GM19468 (cell line): ENCODE data around the gene TH.

Experiments
- ATAC-seq: cut with Tn5 transposase; IDR thresholded peaks from one replicate; pipeline ENCODE4 v1.9.1; 2021; ENCODE audit warnings: mild to moderate bottlenecking, moderate library complexity, moderate number of reproducible peaks; ENCODE audit not compliant: unreplicated experiment; ENCODE audit errors: extremely low read depth

The TH gene

DNA sequence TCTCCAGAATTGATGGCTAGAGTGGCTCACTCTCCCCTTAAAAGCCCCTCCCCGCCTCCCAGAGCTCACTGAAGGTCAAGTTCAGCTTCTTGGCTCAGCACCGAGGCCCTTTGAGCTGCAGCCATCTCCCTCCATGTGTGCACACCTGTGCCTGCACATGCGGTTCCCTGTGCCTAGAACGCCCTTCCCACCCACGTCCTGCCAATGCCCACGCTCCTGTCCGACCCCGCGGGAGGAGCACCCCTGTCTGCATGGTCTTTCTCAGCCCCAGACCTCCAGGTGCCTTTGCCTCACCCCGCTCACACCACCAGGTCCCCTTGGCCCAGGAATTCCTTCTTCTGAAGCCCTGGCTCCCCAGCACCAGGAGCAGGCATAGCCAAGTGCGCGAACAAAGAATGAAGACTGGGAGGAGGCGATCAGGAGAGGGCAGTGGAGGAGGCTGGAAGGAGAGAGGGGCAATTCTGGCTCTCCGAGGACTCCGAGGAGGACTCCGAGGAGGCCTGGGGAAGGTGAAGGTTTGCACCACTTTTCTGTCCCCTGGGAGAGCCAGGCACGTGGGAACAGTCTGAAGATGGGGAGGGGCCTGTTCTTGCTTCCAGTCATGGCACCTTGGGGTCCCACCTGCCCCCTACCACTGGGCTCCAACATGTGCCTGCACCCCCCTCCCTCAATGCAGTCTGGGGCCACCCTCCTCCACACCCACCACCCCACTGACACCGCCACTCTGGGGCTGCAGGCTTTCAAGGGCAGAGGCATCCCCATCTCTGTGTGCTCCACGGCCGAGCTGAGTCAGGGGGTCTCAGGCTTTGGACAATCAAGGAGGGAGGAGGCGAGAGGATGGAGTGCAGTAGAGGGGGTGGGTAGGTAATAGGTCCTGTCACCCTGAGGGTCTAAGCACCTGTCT is 50.1 kb downstream of the TH start:
- ATAC-seq: no peak

DNA sequence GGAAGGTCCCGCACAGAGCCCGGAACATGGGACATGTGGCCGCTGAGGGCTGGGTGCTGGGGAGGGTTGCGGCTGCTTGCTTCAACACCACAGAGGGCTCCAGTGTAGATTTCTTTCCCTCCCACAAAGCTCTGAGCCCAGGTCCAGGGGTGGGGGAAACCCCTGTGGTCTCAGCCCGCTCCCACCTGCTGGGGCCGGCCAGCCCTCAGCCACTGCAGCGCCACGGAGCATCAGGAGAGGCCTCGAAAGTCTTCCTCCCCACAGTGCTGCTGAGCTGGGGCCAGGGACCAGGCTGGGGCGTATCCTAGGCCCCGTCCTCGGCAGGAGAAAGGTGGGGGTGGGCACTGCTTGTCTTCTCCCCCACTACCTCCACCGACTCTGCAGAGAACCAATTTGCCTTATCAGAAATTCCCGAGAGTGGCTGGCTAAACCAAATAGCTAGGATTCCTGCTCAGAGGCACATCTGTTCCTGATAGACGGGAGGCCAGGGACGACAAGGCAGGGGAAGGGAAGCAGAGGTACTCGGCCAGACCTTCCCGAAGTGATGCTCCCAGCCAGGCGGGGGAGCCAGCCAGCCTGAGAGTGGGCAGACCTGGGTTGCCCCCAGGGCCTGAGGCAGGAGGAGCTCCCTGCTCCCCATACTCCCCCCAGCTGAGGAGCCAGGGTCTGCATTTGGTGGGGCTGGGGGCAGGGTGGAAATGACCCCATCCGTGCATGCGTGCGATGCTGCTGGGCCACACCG is 51.1 kb downstream of the TH start:
- no peak for ATAC-seq

GRCh38 chr11:2118677-2119076 is 52.9 kb downstream of the TH start:
- no peak for ATAC-seq

DNA sequence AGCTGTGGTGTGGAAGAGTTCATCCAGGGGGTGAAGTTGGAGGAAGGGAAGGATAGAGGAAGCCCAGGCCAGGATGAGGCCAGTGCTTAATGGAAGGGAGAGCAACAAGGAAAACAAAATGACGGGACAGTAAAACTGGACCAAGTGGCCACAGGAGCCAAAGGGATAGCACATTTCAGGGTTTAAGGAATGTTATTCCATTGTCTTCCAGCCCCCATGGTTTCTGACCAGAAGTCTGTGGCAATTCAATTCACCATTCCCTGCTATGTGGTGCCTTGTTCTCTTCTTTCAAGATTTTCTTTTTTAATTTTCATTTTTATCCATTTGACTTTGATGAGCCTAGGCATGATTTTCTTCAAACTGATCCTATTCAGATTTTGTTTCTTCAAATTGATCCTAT is 54.9 kb downstream of the TH start:
- ATAC-seq: no peak

GRCh38 chr11:2115308-2115707 is 56.3 kb downstream of the TH start:
- no peak for ATAC-seq

GRCh38 chr11:2114430-2115241 is 57.0 kb downstream of the TH start:
- ATAC-seq: no peak
